H1 (cell line): ENCODE results near the gene FAM149A. TPM values are rescaled to one million over a fixed set of nuclear protein-coding genes. Genes with fewer than 3 reads are reported as not detected.

ENCODE experiments used
- CTCF ChIA-PET: fragments of 300-600 bp; sonication (Branson Sonifier 250); formaldehyde crosslinking; loops from one replicate; lab custom pipeline; 2021; ENCODE audit not compliant: partially characterized antibody; lab: Charles Lee
- POLR2A ChIA-PET: fragments of 300-600 bp; sonication (Branson Sonifier 250); formaldehyde crosslinking; loops from one replicate; lab custom pipeline; 2021; ENCODE audit warnings: inconsistent platforms; ENCODE audit not compliant: partially characterized antibody; lab: Charles Lee
- DNase-seq, 2 experiments: peaks; one replicate each; pipeline versions ENCODE4 v3.0.0 to v3.0.0-alpha.2; 2010 to 2022; ENCODE audit warnings: low spot score in 2 of 2, low read depth in 1 of 2, mixed read lengths in 1 of 2
- FAIRE-seq: peaks from 2 replicates; lab custom pipeline; 2011; peaks lifted over from hg19 to GRCh38; lab: Jason Lieb, UNC
- H2AFZ ChIP-seq: 2 replicates; pipeline ENCODE4 v1.8.1; 2012; ENCODE audit warnings: low read length, inconsistent platforms
- H2AK5ac ChIP-seq: 2 replicates; pipeline ENCODE4 v1.6.1; 2013; ENCODE audit warnings: low read depth, low read length
- H2BK120ac ChIP-seq: replicated peaks from 2 replicates; pipeline ENCODE3; 2013; ENCODE audit warnings: low read depth, low read length, inconsistent platforms
- H2BK12ac ChIP-seq: 2 replicates; pipeline ENCODE4 v1.6.1; 2013; ENCODE audit warnings: low read depth, low read length
- H2BK15ac ChIP-seq: 2 replicates; pipeline ENCODE4 v1.6.1; 2013; ENCODE audit warnings: low read length
- H2BK20ac ChIP-seq: 2 replicates; pipeline ENCODE4 v1.6.1; 2013; ENCODE audit warnings: low read length
- H2BK5ac ChIP-seq: 2 replicates; pipeline ENCODE4 v1.6.1; 2013; ENCODE audit warnings: low read depth, low read length
- H3K14ac ChIP-seq: 2 replicates; pipeline ENCODE4 v1.6.1; 2013; ENCODE audit warnings: inconsistent platforms; ENCODE audit not compliant: insufficient read length
- H3K18ac ChIP-seq: 2 replicates; pipeline ENCODE4 v1.6.1; 2013; ENCODE audit warnings: low read length; ENCODE audit errors: extremely low read depth
- H3K23ac ChIP-seq: 2 replicates; pipeline ENCODE4 v1.6.1; 2013; ENCODE audit warnings: inconsistent platforms; ENCODE audit not compliant: insufficient read length
- H3K23me2 ChIP-seq: 2 replicates; pipeline ENCODE4 v1.6.1; 2013; ENCODE audit warnings: low read depth, low read length
- H3K27ac ChIP-seq: 2 replicates; pipeline ENCODE4 v1.6.1; 2011; ENCODE audit warnings: low read depth, low read length, inconsistent platforms
- H3K27me3 ChIP-seq, 4 experiments: replicated peaks in 1 of 4; 1 replicate in 1 of 4; 2 replicates in 3 of 4; pipeline versions ENCODE4 v1.6.1 to v1.8.1; 2011 to 2013; ENCODE audit warnings: low read length in 3 of 4, mild to moderate bottlenecking in 3 of 4, inconsistent platforms in 2 of 4, mixed read lengths in 2 of 4, moderate library complexity in 1 of 4; ENCODE audit not compliant: control insufficient read depth in 3 of 4, insufficient read depth in 3 of 4; ENCODE audit errors: extremely low read depth in 1 of 4
- H3K36me3 ChIP-seq, 4 experiments: 2 replicates each; pipeline versions ENCODE4 v1.6.1 to v1.8.1; 2011 to 2013; ENCODE audit warnings: mild to moderate bottlenecking in 4 of 4, low read length in 3 of 4, moderate library complexity in 2 of 4, control low read depth in 1 of 4, inconsistent platforms in 1 of 4; ENCODE audit not compliant: insufficient read depth in 4 of 4, control insufficient read depth in 2 of 4
- H3K4ac ChIP-seq: replicated peaks from 2 replicates; pipeline ENCODE3; 2013; ENCODE audit warnings: low read length, low read depth, mixed read lengths, inconsistent platforms; ENCODE audit not compliant: insufficient read length
- H3K4me1 ChIP-seq, 4 experiments: replicated peaks in 1 of 4; 1 replicate in 1 of 4; 2 replicates in 3 of 4; pipeline versions ENCODE4 v1.6.1 to v1.8.1; 2011 to 2013; ENCODE audit warnings: low read length in 3 of 4, inconsistent platforms in 2 of 4, mixed read lengths in 1 of 4; ENCODE audit not compliant: insufficient read depth in 4 of 4, control insufficient read depth in 3 of 4
- H3K4me2 ChIP-seq, 2 experiments: 2 replicates each; pipeline versions ENCODE4 v1.6.1 to v1.8.1; 2011 to 2013; ENCODE audit warnings: low read depth in 2 of 2, low read length in 2 of 2, control low read depth in 1 of 2, inconsistent platforms in 1 of 2, mild to moderate bottlenecking in 1 of 2; ENCODE audit not compliant: insufficient read depth in 1 of 2
- H3K4me3 ChIP-seq, 4 experiments: fragments of 200-600, 300-600 bp in 1 of 4; sonication (generic), shearing (Covaris generic), sonication (Bioruptor Twin) in 1 of 4; 2 replicates each; pipeline versions ENCODE4 v1.5.1 to v1.8.1; 2011 to 2016; ENCODE audit warnings: low read length in 4 of 4, low read depth in 3 of 4, control low read depth in 2 of 4, inconsistent platforms in 2 of 4, mild to moderate bottlenecking in 2 of 4, mixed read lengths in 1 of 4, moderate library complexity in 1 of 4; ENCODE audit not compliant: insufficient read depth in 2 of 4; ENCODE audit errors: extremely low read depth in 1 of 4
- H3K56ac ChIP-seq: replicated peaks from 2 replicates; pipeline ENCODE3; 2013; ENCODE audit warnings: low read depth, mild to moderate bottlenecking, mixed read lengths, low read length, inconsistent platforms; ENCODE audit not compliant: insufficient read length
- H3K79me1 ChIP-seq: 2 replicates; pipeline ENCODE4 v1.6.1; 2013; ENCODE audit warnings: low read depth, low read length, control low read depth
- H3K79me2 ChIP-seq, 2 experiments: 2 replicates each; pipeline versions ENCODE4 v1.6.1 to v1.8.1; 2012 to 2013; ENCODE audit warnings: low read length in 2 of 2, mild to moderate bottlenecking in 2 of 2, inconsistent platforms in 1 of 2; ENCODE audit not compliant: insufficient read depth in 2 of 2, control insufficient read depth in 1 of 2
- H3K9ac ChIP-seq, 4 experiments: replicated peaks in 1 of 4; 1 replicate in 1 of 4; 2 replicates in 3 of 4; pipeline versions ENCODE4 v1.6.1 to v1.8.1; 2011 to 2013; ENCODE audit warnings: low read depth in 3 of 4, low read length in 3 of 4, control low read depth in 2 of 4, mild to moderate bottlenecking in 2 of 4, moderate library complexity in 2 of 4, inconsistent platforms in 1 of 4; ENCODE audit errors: extremely low read depth in 1 of 4
- H3K9me3 ChIP-seq, 2 experiments: 2 replicates each; pipeline versions ENCODE4 v1.6.1 to v1.8.1; 2012 to 2013; ENCODE audit warnings: mild to moderate bottlenecking in 2 of 2, moderate library complexity in 2 of 2, control low read depth in 1 of 2, inconsistent platforms in 1 of 2, low read depth in 1 of 2, low read length in 1 of 2, mixed read lengths in 1 of 2; ENCODE audit not compliant: insufficient read depth in 2 of 2
- H4K20me1 ChIP-seq, 2 experiments: replicated peaks in 1 of 2; 2 replicates each; pipeline versions ENCODE3 to v1.8.1; 2011 to 2013; ENCODE audit warnings: inconsistent platforms in 2 of 2, low read length in 2 of 2, mild to moderate bottlenecking in 1 of 2; ENCODE audit not compliant: insufficient read depth in 2 of 2, control insufficient read depth in 1 of 2
- H4K5ac ChIP-seq: 2 replicates; pipeline ENCODE4 v1.6.1; 2013; ENCODE audit warnings: low read length, low read depth, mixed read lengths, inconsistent platforms; ENCODE audit not compliant: insufficient read length
- H4K8ac ChIP-seq: 2 replicates; pipeline ENCODE4 v1.8.0; 2013; ENCODE audit warnings: mild to moderate bottlenecking, moderate library complexity, low read length, inconsistent platforms; ENCODE audit not compliant: insufficient read depth; ENCODE audit errors: extremely low read depth
- H4K91ac ChIP-seq: replicated peaks from 2 replicates; pipeline ENCODE3; 2013; ENCODE audit warnings: low read length, mixed read lengths, inconsistent platforms; ENCODE audit not compliant: insufficient read length
- ASH2L ChIP-seq: fragments of 200-600, 300-600 bp; sonication (generic); IDR thresholded peaks from one replicate; pipeline ENCODE4 v1.7.1; 2017; ENCODE audit warnings: low read length
- EZH2 ChIP-seq: fragments of 200-600 bp; sonication (generic); IDR thresholded peaks from 2 replicates; pipeline ENCODE4 v1.7.1; 2012; ENCODE audit warnings: low read depth, mild to moderate bottlenecking, moderate library complexity, low read length, inconsistent platforms; ENCODE audit not compliant: severe bottlenecking
- RBBP5 ChIP-seq: IDR thresholded peaks from 2 replicates; pipeline ENCODE4 v1.7.1; 2012; ENCODE audit warnings: low read depth, mild to moderate bottlenecking, inconsistent platforms, low read length, moderate library complexity, borderline replicate concordance
- SP1 ChIP-seq: IDR thresholded peaks from 2 replicates; pipeline ENCODE4 v1.6.1; 2011; ENCODE audit warnings: low read depth, low read length
- TBP ChIP-seq: IDR thresholded peaks from 2 replicates; pipeline ENCODE4 v1.6.1; 2011; ENCODE audit warnings: low read depth, low read length, improper control_type of control experiment
- WGBS, 2 experiments: shearing (Covaris generic) in 1 of 2; methylation state at CpG; one replicate each; pipeline versions ENCODE4 v1.1.6 to v1.1.7; 2013 to 2015; ENCODE audit warnings: low lambda C conversion rate in 2 of 2, mixed read lengths in 2 of 2, inconsistent platforms in 1 of 2, low coverage in 1 of 2, missing lambda C conversion rate in 1 of 2; ENCODE audit not compliant: insufficient replicate concordance in 2 of 2, insufficient coverage in 1 of 2, insufficient read length in 1 of 2; ENCODE audit errors: extremely low coverage in 1 of 2, missing lambda C conversion rate in 1 of 2; 5-methylcytosine and 5-hydroxymethylcytosine counted together
- polyA plus RNA-seq, 7 experiments: library from polyadenylated mRNA; depleted of rRNA in 3 of 7; stranded (reverse) in 5 of 7; unstranded in 2 of 7; fragments of >200 nt in 5 of 7; fragments of 200-250 nt in 2 of 7; gene quantifications; 1 replicate in 5 of 7; 2 replicates in 1 of 7; 4 replicates in 1 of 7; pipeline versions ENCODE4 v1.2.1 to v1.2.3, GENCODE V29; 2011 to 2013; ENCODE audit warnings: missing spikeins in 2 of 7, mixed read lengths in 2 of 7
- total RNA-seq: library from RNA; stranded (reverse); fragmentation: NEBNext Ultra II Directional; extraction: Animal tissue kit (Norgen Biotek cat#: 25700); gene quantifications from 2 replicates; pipeline ENCODE4 v1.2.1, GENCODE V29; 2021

The FAM149A gene
- total and polyA plus RNA-seq, 2 of the 8 experiments (the other 6 are each of a cell fraction or from before 2014, with no cell fraction given) = 6.1 to 8.5 TPM

DNA sequence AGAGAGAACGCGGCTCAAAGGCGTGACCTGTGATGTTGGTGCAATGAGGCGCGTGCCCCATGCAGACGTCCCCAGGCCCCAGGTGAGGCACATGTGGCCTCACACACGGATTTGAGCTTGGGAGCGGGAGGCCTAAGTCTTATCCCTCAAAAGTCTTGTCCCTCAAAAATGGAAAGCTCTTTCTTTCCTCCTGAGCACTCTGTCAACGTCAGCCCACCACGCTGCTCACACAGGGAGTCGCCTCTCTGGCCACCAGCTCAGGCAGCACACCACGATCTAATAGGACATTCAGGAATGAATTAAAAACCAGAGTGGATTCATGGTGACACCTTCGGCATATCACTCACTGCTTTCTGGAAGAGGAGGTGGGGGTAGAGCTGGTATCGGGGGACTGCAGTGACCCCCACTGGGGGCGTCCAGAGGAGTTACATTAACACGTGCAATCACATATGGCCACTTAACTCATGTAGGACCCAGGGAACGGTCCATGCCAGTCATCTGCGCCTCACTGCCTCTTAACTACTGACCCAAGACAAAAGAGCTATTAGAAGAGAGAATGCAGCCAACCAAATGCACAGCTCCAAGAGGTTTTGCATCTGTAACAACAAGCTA, 64.9 kb downstream of the FAM149A start:
- no peak overlapping the region for H2AK5ac ChIP-seq
- no peaks in the 10 kb centered on the region; a peak in 2 of 7 replicates for H3K4me1 ChIP-seq
- no peak for DNase-seq
- H3K79me2 ChIP-seq = no peaks in the 10 kb centered on the region
- H4K20me1 ChIP-seq = no peaks in the 10 kb centered on the region
- no peak overlapping the region for H3K27ac ChIP-seq
- no peak overlapping the region for H3K18ac ChIP-seq
- no peak overlapping the region for H3K56ac ChIP-seq
- H4K91ac ChIP-seq = no peak overlapping the region
- CTCF ChIA-PET = interaction anchor here (0.6 to 2.1 kb wide), 9 partner anchors 8 to 304 kb away, joined by 3 to 7 read pairs (median 5); no protein-coding TSS in a partner anchor
- TF ChIP-seq ASH2L (no peak), RBBP5 (no peak), TBP (no peak), SP1 (no peak), EZH2 (no peak)
- TF ChIP-seq, all 59 proteins: peak for 0
- no peaks in the 10 kb centered on the region for H3K79me1 ChIP-seq
- H4K5ac ChIP-seq = no peak overlapping the region
- no peak for FAIRE-seq
- H3K27me3 ChIP-seq = no peaks in the 10 kb centered on the region
- no peak overlapping the region for H2BK120ac ChIP-seq
- no peak overlapping the region for H3K4me2 ChIP-seq
- H3K4ac ChIP-seq = no peak overlapping the region
- no peaks in the 10 kb centered on the region for H3K9me3 ChIP-seq
- no peak overlapping the region for H2BK12ac ChIP-seq
- H2BK5ac ChIP-seq = no peak overlapping the region
- no peak overlapping the region for H2BK20ac ChIP-seq
- 92% methylated on average over 18 of the region's 18 CpGs; no CpG with 5 or more reads in 1 of the 2 experiments for WGBS, 2 experiments
- POLR2A ChIA-PET = interaction anchor here (1.0 to 1.3 kb wide), 3 partner anchors 9 to 21 kb away, joined by 3 to 4 read pairs (median 4); no protein-coding TSS in a partner anchor
- H4K8ac ChIP-seq = no peak overlapping the region
- H3K23me2 ChIP-seq = no peaks in the 10 kb centered on the region
- H3K36me3 ChIP-seq = no peaks in the 10 kb centered on the region
- no peak overlapping the region for H3K9ac ChIP-seq
- no peak overlapping the region for H2BK15ac ChIP-seq
- no peak overlapping the region for H3K4me3 ChIP-seq
- H2AFZ ChIP-seq = no peak overlapping the region
- H3K23ac ChIP-seq = no peak overlapping the region
- H3K14ac ChIP-seq = no peak overlapping the region
